ENCODE results near the gene TH.

Gene TH

GRCh38 chr11:2209900-2210321 is 38.3 kb upstream of the TH start:
- DNase-seq: no peak
- Histone ChIP-seq H3K4me1 (no peaks in the 10 kb centered on the region), H3K9me3 (no peaks in the 10 kb centered on the region), H3K27me3 (no peaks in the 10 kb centered on the region), H3K4me3 (ENCODE audit: low read depth, low read length) (no peak overlapping the region), H3K36me3 (no peaks in the 10 kb centered on the region)
- TF ChIP-seq CTCF (IDR thresholded peaks at IDR 0.05; ENCODE audit: low read depth, low read length): no peak

- H3K36me3 ChIP-seq: no peaks in the 10 kb centered on the region
- no peaks in the 10 kb centered on the region for H3K9me3 ChIP-seq
- no peak for TF ChIP-seq CTCF (IDR thresholded peaks at IDR 0.05; ENCODE audit: low read depth, low read length)
- H3K4me3 ChIP-seq (ENCODE audit: low read depth, low read length): no peak overlapping the region
- DNase-seq: no peak
- H3K4me1 ChIP-seq: no peaks in the 10 kb centered on the region
- H3K27me3 ChIP-seq: no peaks in the 10 kb centered on the region
Observed at GRCh38 chr11:2209370-2209801, 37.8 kb upstream of the TH start.

- Histone ChIP-seq H3K9me3 (no peaks in the 10 kb centered on the region), H3K36me3 (no peaks in the 10 kb centered on the region), H3K27me3 (no peaks in the 10 kb centered on the region), H3K4me1 (no peaks in the 10 kb centered on the region), H3K4me3 (ENCODE audit: low read depth, low read length) (no peak overlapping the region)
- DNase-seq: no peak
- TF ChIP-seq CTCF (IDR thresholded peaks at IDR 0.05; ENCODE audit: low read depth, low read length): no peak
Observed at GRCh38 chr11:2208691-2209369, 37.2 kb upstream of the TH start.

- Histone ChIP-seq H3K4me1 (no peaks in the 10 kb centered on the region), H3K27me3 (no peaks in the 10 kb centered on the region), H3K9me3 (no peaks in the 10 kb centered on the region), H3K4me3 (ENCODE audit: low read depth, low read length) (no peak overlapping the region), H3K36me3 (no peaks in the 10 kb centered on the region)
- no peak for DNase-seq
- TF ChIP-seq CTCF (IDR thresholded peaks at IDR 0.05; ENCODE audit: low read depth, low read length): no peak
Observed at GRCh38 chr11:2207773-2208621, 36.4 kb upstream of the TH start.

- no peaks in the 10 kb centered on the region for H3K9me3 ChIP-seq
- no peaks in the 10 kb centered on the region for H3K4me1 ChIP-seq
- no peak overlapping the region for H3K4me3 ChIP-seq (ENCODE audit: low read depth, low read length)
- TF ChIP-seq CTCF (IDR thresholded peaks at IDR 0.05; ENCODE audit: low read depth, low read length): no peak
- H3K36me3 ChIP-seq: no peaks in the 10 kb centered on the region
- no peak for DNase-seq
- no peaks in the 10 kb centered on the region for H3K27me3 ChIP-seq
Observed at GRCh38 chr11:2207212-2207611, 35.6 kb upstream of the TH start.
